ENCODE data around the gene NPB. TPM values are rescaled to one million over a fixed set of nuclear protein-coding genes. Genes with fewer than 3 reads are reported as not detected.

Gene NPB
- total and polyA plus RNA-seq, 2 of the 8 experiments (the other 6 are each of a cell fraction or from before 2014, with no cell fraction given), result 1.5 to 2.5 TPM

GRCh38 chr17:81925860-81926450 lies 23.9 kb downstream of the NPB start:
- Histone ChIP-seq H3K23ac (ENCODE audit: insufficient read length) (no peak overlapping the region), H2BK120ac (replicated peaks; ENCODE audit: low read depth, low read length) (no peak overlapping the region), H3K9ac (replicated peaks in 1 of 4; ENCODE audit: extremely low read depth in 1 of 4, low read depth in 3 of 4, low read length in 3 of 4) (peak overlapping the region in 2 of 4 experiments; percentile 45 to 52; a peak in 3 of 7 replicates), H2AFZ (ENCODE audit: low read length) (no peak overlapping the region), H2BK12ac (ENCODE audit: low read depth, low read length) (peak overlapping the region; percentile 68; the same call in 1 of the 2 replicates), H3K23me2 (ENCODE audit: low read depth, low read length) (peaks cover 15% of the 10 kb centered on the region; the same call in 1 of the 2 replicates), H4K20me1 (replicated peaks in 1 of 2; ENCODE audit: control insufficient read depth in 1 of 2, insufficient read depth in 2 of 2, low read length in 2 of 2) (peaks cover 8 to 24% of the 10 kb centered on the region in 2 experiments), H4K8ac (ENCODE audit: extremely low read depth, insufficient read depth, low read length) (peak overlapping the region; percentile 30), H3K4ac (replicated peaks; ENCODE audit: insufficient read length, low read depth, low read length) (no peak overlapping the region), H2AK5ac (ENCODE audit: low read depth, low read length) (no peak overlapping the region), H4K91ac (replicated peaks; ENCODE audit: insufficient read length, low read length) (peak overlapping the region; percentile 5), H3K27ac (ENCODE audit: low read depth, low read length) (no peak overlapping the region; the same call in 1 of the 2 replicates), H3K9me3 (ENCODE audit: insufficient read depth in 2 of 2, low read depth in 1 of 2, low read length in 1 of 2) (no peaks in the 10 kb centered on the region), H3K18ac (ENCODE audit: extremely low read depth, low read length) (no peak overlapping the region), H4K5ac (ENCODE audit: insufficient read length, low read depth, low read length) (no peak overlapping the region), H3K4me2 (ENCODE audit: insufficient read depth in 1 of 2, low read depth in 2 of 2, low read length in 2 of 2) (peak overlapping the region; percentile 78 to 88), H3K27me3 (replicated peaks in 1 of 4; ENCODE audit: control insufficient read depth in 3 of 4, extremely low read depth in 1 of 4, insufficient read depth in 3 of 4, low read length in 3 of 4) (peaks cover 0 to 12% (median 9%) of the 10 kb centered on the region in 4 experiments; a peak in 4 of 7 replicates), H3K79me1 (ENCODE audit: low read depth, low read length) (peaks cover 34% of the 10 kb centered on the region), H3K4me3 (ENCODE audit: extremely low read depth in 1 of 4, insufficient read depth in 2 of 4, low read depth in 3 of 4, low read length in 4 of 4) (peak overlapping the region; percentile 67 to 89 (median 70)), H3K4me1 (replicated peaks in 1 of 4; ENCODE audit: control insufficient read depth in 3 of 4, insufficient read depth in 4 of 4, low read length in 3 of 4) (peaks cover 0 to 41% (median 32%) of the 10 kb centered on the region in 4 experiments; a peak in 6 of 7 replicates), H3K14ac (ENCODE audit: insufficient read length) (no peak overlapping the region), H2BK15ac (ENCODE audit: low read length) (peak overlapping the region; percentile 81; the same call in 1 of the 2 replicates), H3K79me2 (ENCODE audit: control insufficient read depth in 1 of 2, insufficient read depth in 2 of 2, low read length in 2 of 2) (peaks cover 12 to 54% of the 10 kb centered on the region in 2 experiments; a peak in 3 of 4 replicates), H3K56ac (replicated peaks; ENCODE audit: insufficient read length, low read depth, low read length) (no peak overlapping the region), H2BK20ac (ENCODE audit: low read length) (no peak overlapping the region), H3K36me3 (ENCODE audit: control insufficient read depth in 2 of 4, insufficient read depth in 4 of 4, low read length in 3 of 4) (peaks cover 3 to 15% (median 5%) of the 10 kb centered on the region in 4 experiments; a peak in 5 of 8 replicates), H2BK5ac (ENCODE audit: low read depth, low read length) (peak overlapping the region; percentile 75; the same call in 1 of the 2 replicates)
- WGBS, 2 experiments (ENCODE audit: extremely low coverage in 1 of 2, insufficient coverage in 1 of 2, insufficient read length in 1 of 2, insufficient replicate concordance in 2 of 2, low coverage in 1 of 2, low lambda C conversion rate in 2 of 2, missing lambda C conversion rate in 1 of 2), result 59% methylated on average over 9 of the region's 10 CpGs; no CpG with 5 or more reads in 1 of the 2 experiments
- FAIRE-seq (no peak), DNase-seq (ENCODE audit: low read depth in 1 of 2, low spot score in 2 of 2) (no peak)
- ChIA-PET POLR2A (ENCODE audit: partially characterized antibody) (interaction anchor here (0.7 to 14.6 kb wide), 25 partner anchors 12 to 139 kb away, joined by 3 to 150 read pairs (median 4); partner anchors contain the start of genes ARHGDIA, MCRIP1, NPB and PCYT2), CTCF (ENCODE audit: partially characterized antibody) (interaction anchor here (0.6 to 2.5 kb wide), 11 partner anchors 9 to 168 kb away, joined by 3 to 12 read pairs (median 5); no protein-coding TSS in a partner anchor)
- TF ChIP-seq RAD21 (IDR thresholded peaks at IDR 0.05 in 1 of 2, conservative IDR thresholded peaks at IDR 0.05 in 1 of 2; ENCODE audit: low read depth in 2 of 2, low read length in 2 of 2) (no peak), CREB1 (IDR thresholded peaks at IDR 0.05) (no peak), TAF7 (optimal IDR thresholded peaks at IDR 0.05; ENCODE audit: borderline replicate concordance, low read depth, low read length) (no peak), CBX8 (IDR thresholded peaks at IDR 0.05; ENCODE audit: borderline replicate concordance, low read depth, low read length) (no peak), TAF1 (IDR thresholded peaks at IDR 0.05; ENCODE audit: low read depth, low read length) (no peak), POLR2A (IDR thresholded peaks at IDR 0.05; ENCODE audit: control extremely low read depth in 1 of 2, low read depth in 2 of 2, low read length in 2 of 2) (no peak)
